Stimulated activated CD4-positive, alpha-beta T cell treated with anti-CD3 and anti-CD28 coated beads, Interleukin-4, amount 100 ng/mL, for 48 hours (primary cell): ENCODE data around the gene RNF148.

Experiments
- DNase-seq, 2 donors: peaks; one replicate each; pipeline ENCODE4 v3.0.0-alpha.2; 2020; ENCODE audit warnings: low read depth in 2 of 2

Gene RNF148, protein sequence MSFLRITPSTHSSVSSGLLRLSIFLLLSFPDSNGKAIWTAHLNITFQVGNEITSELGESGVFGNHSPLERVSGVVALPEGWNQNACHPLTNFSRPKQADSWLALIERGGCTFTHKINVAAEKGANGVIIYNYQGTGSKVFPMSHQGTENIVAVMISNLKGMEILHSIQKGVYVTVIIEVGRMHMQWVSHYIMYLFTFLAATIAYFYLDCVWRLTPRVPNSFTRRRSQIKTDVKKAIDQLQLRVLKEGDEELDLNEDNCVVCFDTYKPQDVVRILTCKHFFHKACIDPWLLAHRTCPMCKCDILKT

GRCh38 chr7:122702872-122703510 is at the start of gene RNF148:
TSS of gene RNF148 (minus strand) at chr7:122702922. CDS start at chr7:122702750, 172 bp downstream.
- DNase-seq, result no peak

- DNase-seq, result no peak
Measured at GRCh38 chr7:122750389-122750788, 47.7 kb upstream of the RNF148 start.

GRCh38 chr7:122748195-122748594 is 45.5 kb upstream of the RNF148 start:
- no peak for DNase-seq

DNA sequence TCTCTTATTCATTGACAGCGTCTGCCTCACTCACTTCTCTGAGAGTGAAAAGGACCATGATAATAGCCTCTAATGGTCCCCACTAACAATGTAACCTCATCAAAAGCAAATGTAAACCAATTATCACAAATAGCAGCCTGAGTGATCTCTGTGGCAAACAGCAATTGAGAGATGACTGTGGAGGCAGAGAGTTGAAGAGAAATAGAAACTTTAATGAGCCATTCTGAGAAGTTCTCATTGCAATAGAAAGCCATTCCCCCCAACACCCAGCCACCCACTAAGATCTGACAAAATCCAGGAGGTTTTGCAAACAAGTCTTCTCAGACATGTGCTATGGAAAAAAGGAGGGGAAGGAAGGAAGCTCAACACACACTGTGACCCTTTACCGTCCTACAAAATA is 44.2 kb upstream of the RNF148 start:
- DNase-seq, result no peak

- DNase-seq, result no peak
Measured at GRCh38 chr7:122743211-122743610, 40.5 kb upstream of the RNF148 start.

GRCh38 chr7:122738947-122739346 is 36.2 kb upstream of the RNF148 start:
- no peak for DNase-seq

GRCh38 chr7:122736183-122736582 is 33.5 kb upstream of the RNF148 start:
- DNase-seq, result no peak

GRCh38 chr7:122727759-122728158 is 25.0 kb upstream of the RNF148 start:
- DNase-seq, result no peak

- DNase-seq, result no peak
Measured at GRCh38 chr7:122727354-122727753, 24.6 kb upstream of the RNF148 start.

DNA sequence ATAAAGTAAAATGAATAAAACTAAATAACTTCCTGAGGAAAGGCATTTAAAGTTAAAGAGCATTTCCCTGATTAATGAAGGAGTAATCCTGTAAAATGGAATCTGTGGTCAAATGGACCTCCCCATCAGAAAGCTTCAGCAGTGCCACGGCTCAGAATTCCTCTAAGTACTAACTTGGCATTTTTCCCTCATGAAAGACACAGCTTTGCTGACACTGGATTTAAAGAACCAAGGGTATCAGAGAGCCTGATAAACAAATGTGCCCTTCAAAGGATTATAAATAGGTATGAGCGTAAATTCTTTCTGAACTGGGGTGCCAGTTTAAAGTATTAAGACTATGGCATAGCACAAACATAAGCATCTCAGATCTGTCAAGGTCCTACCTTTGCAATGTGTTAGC is 24.2 kb upstream of the RNF148 start:
- no peak for DNase-seq

DNA sequence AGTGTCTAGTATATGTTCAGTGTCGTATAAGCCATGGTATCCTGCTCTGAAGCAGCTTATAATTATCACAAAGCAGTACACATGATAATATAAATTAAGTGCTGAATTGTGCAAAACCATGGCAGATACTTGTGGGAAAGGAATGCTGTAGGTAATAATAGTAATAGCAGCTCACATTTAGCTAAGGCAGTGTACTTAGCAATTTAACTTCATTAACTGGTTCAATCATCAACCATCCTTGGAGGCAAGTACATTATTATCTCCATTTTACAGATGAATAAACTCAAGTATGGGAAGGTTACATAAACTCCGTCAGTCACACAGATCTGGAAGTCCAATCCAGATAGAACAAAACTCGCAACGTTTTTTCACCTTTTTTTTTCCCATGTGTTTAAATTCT is 21.6 kb upstream of the RNF148 start:
- no peak for DNase-seq

- DNase-seq, result no peak
Measured at GRCh38 chr7:122719010-122719578, 16.4 kb upstream of the RNF148 start.

- DNase-seq, result no peak
Measured at GRCh38 chr7:122717356-122718089, 14.8 kb upstream of the RNF148 start.

- DNase-seq, result no peak
Measured at GRCh38 chr7:122715183-122715582, 12.5 kb upstream of the RNF148 start.

DNA sequence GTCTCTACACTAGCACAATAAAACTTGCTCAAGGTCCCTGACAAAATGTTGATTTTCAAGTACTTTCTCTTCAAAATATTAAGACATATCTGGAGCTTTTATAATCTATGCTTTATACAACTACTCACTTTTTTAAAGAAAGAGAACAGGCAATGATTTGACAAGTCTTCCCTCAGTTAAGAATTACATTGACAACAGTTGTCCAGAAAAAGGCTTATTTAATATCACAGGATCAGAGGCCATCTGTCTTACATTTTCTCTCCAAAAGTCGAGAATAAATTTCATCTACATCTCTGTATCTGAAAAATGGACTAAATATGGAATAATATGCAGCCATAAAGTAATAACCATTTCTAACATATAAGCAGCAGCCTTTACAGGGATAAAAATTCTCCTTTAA is 8.2 kb upstream of the RNF148 start:
- no peak for DNase-seq

DNA sequence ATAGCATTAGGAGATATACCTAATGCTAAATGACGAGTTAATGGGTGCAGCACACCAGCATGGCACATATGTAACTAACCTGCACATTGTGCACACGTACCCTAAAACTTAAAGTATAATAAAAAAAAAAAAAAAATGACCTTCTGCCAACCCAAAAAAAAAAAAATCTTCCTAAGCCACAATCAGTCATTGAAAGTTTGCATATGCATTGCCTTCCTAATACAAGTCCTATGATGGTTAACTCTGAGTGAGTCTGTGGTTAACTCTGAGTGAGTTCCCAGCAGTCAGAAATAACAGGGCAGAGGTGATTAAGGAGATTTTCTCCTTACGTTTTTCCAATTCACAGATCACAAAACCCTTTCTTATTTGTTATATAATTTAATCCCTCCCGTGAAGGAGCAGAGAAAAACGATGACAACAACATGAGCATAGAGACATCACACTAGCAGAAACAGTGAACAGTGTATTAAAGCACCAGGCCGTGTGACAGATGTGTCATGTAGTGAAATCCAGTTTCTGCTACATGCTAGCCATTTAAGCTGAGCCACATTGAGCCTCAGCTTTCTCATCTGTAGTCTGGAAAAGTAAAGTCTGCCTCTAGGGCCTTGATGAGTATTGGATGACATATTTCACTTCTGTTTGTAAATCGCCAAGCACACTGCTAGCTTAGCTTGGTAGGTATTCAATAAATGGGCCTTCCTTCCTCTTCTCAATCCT is 7.4 kb upstream of the RNF148 start:
- DNase-seq, result no peak

GRCh38 chr7:122706836-122707235 is 4.1 kb upstream of the RNF148 start:
- DNase-seq, result no peak

GRCh38 chr7:122699017-122699416 is 3.7 kb downstream of the RNF148 start, which contains the start of gene RNF133:
TSS of gene RNF133 (minus strand) at chr7:122699117. CDS start at chr7:122698918, 199 bp downstream.
- DNase-seq, result no peak

- DNase-seq, result no peak
Measured at GRCh38 chr7:122695816-122696215, 6.9 kb downstream of the RNF148 start.

DNA sequence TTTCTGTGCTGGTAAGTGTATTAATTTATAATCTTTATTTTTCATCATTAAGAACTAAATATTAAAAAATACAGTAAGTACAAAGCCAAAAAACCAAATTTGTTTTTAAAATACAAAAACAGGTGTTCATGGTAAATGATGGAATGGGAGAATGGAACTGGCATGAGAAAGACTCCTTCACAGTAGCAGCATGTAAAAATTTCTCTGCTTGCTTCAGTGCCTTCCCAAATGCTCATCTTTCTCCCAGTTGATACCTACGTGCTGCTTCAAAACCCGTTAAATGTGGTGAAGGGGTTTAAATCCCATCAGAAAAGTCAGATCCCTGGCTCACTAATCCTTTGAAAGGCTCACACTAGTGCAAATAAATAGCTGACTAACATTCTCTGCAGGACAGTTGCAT is 8.0 kb downstream of the RNF148 start:
- DNase-seq, result no peak

GRCh38 chr7:122692769-122693309 is 9.9 kb downstream of the RNF148 start:
- no peak for DNase-seq
